Trophoblast cell (in vitro differentiated cells and primary cell): ENCODE data around the gene GNG8.

Source experiments
- DNase-seq, 2 donors: peaks; one replicate each; pipeline ENCODE4 v3.0.0-alpha.2; 2016
- H2AFZ ChIP-seq: 2 replicates; pipeline ENCODE4 v1.6.1; 2013; ENCODE audit warnings: low read length, moderate library complexity, mild to moderate bottlenecking; ENCODE audit not compliant: insufficient read depth, poor library complexity
- H2AK5ac ChIP-seq: 2 replicates; pipeline ENCODE4 v1.6.1; 2013; ENCODE audit warnings: mild to moderate bottlenecking, low read length
- H2BK120ac ChIP-seq: 2 replicates; pipeline ENCODE4 v1.6.1; 2013; ENCODE audit warnings: low read length, mild to moderate bottlenecking, moderate library complexity; ENCODE audit not compliant: insufficient read depth, poor library complexity
- H2BK12ac ChIP-seq: 2 replicates; pipeline ENCODE4 v1.6.1; 2013; ENCODE audit warnings: mild to moderate bottlenecking, low read length, moderate library complexity
- H2BK5ac ChIP-seq: 2 replicates; pipeline ENCODE4 v1.6.1; 2013; ENCODE audit warnings: low read length, low read depth, moderate library complexity, mild to moderate bottlenecking; ENCODE audit not compliant: poor library complexity
- H3K14ac ChIP-seq: 2 replicates; pipeline ENCODE4 v1.6.1; 2013; ENCODE audit warnings: mild to moderate bottlenecking, low read length
- H3K18ac ChIP-seq: 2 replicates; pipeline ENCODE4 v1.6.1; 2013; ENCODE audit warnings: mild to moderate bottlenecking, low read length
- H3K23ac ChIP-seq: 2 replicates; pipeline ENCODE4 v1.6.1; 2013; ENCODE audit warnings: low read length
- H3K27ac ChIP-seq: 2 replicates; pipeline ENCODE4 v1.5.1; 2013; ENCODE audit warnings: low read depth, mild to moderate bottlenecking, inconsistent platforms, low read length, moderate library complexity
- H3K27me3 ChIP-seq: 2 replicates; pipeline ENCODE4 v1.6.1; 2013; ENCODE audit warnings: inconsistent platforms, mild to moderate bottlenecking, low read length, moderate library complexity; ENCODE audit not compliant: insufficient read depth
- H3K36me3 ChIP-seq, 2 experiments: 1 replicate in 1 of 2; 2 replicates in 1 of 2; pipeline ENCODE4 v1.6.1; 2013; ENCODE audit warnings: low read length in 2 of 2, mild to moderate bottlenecking in 2 of 2, moderate library complexity in 1 of 2; ENCODE audit not compliant: insufficient read depth in 2 of 2, control insufficient read depth in 1 of 2
- H3K4ac ChIP-seq: 2 replicates; pipeline ENCODE4 v1.6.1; 2013; ENCODE audit warnings: low read depth, mild to moderate bottlenecking, low read length, moderate library complexity
- H3K4me1 ChIP-seq, 2 experiments: 1 replicate in 1 of 2; 2 replicates in 1 of 2; pipeline ENCODE4 v1.6.1; 2013; ENCODE audit warnings: low read length in 2 of 2, mild to moderate bottlenecking in 2 of 2, moderate library complexity in 1 of 2; ENCODE audit not compliant: insufficient read depth in 2 of 2, control insufficient read depth in 1 of 2
- H3K4me2 ChIP-seq: 2 replicates; pipeline ENCODE4 v1.6.1; 2013; ENCODE audit warnings: inconsistent platforms, mild to moderate bottlenecking, low read length, moderate library complexity
- H3K4me3 ChIP-seq: 2 replicates; pipeline ENCODE4 v1.5.1; 2013; ENCODE audit warnings: mild to moderate bottlenecking, low read depth, low read length, inconsistent platforms
- H3K79me1 ChIP-seq: one replicate; pipeline ENCODE4 v1.6.1; 2013; ENCODE audit warnings: low read length
- H3K79me2 ChIP-seq: 2 replicates; pipeline ENCODE4 v1.6.1; 2013; ENCODE audit warnings: low read length, mild to moderate bottlenecking; ENCODE audit not compliant: control insufficient read depth, insufficient read depth, poor library complexity
- H3K9ac ChIP-seq: 2 replicates; pipeline ENCODE4 v1.6.1; 2013; ENCODE audit warnings: mild to moderate bottlenecking, low read length
- H3K9me3 ChIP-seq: 2 replicates; pipeline ENCODE4 v1.6.1; 2013; ENCODE audit warnings: low read depth, mild to moderate bottlenecking, control low read depth, inconsistent platforms, low read length; ENCODE audit not compliant: insufficient read depth
- H4K12ac ChIP-seq: 2 replicates; pipeline ENCODE4 v1.6.1; 2013; ENCODE audit warnings: low read depth, mild to moderate bottlenecking, low read length, moderate library complexity
- H4K8ac ChIP-seq: 2 replicates; pipeline ENCODE4 v1.6.1; 2013; ENCODE audit warnings: low read depth, mild to moderate bottlenecking, low read length, moderate library complexity
- H4K91ac ChIP-seq: one replicate; pipeline ENCODE4 v1.6.1; 2013; ENCODE audit warnings: low read depth, mild to moderate bottlenecking, low read length, moderate library complexity
- WGBS: extraction: QIAGEN DNeasy Blood & Tissue Kit; methylation state at CpG from one replicate; pipeline ENCODE4 v1.1.7; 2013; ENCODE audit warnings: missing lambda C conversion rate; ENCODE audit not compliant: insufficient read length, insufficient coverage; ENCODE audit errors: extremely low coverage; 5-methylcytosine and 5-hydroxymethylcytosine counted together

Gene GNG8

GRCh38 chr19:46605356-46605821 lies 30.6 kb downstream of the GNG8 start:
- Histone ChIP-seq H3K14ac (no peak overlapping the region), H3K4ac (no peak overlapping the region), H3K4me3 (no peak overlapping the region), H2BK120ac (no peak overlapping the region), H3K27me3 (no peaks in the 10 kb centered on the region), H2BK5ac (no peak overlapping the region), H4K12ac (no peak overlapping the region), H2AFZ (no peak overlapping the region), H3K4me2 (no peak overlapping the region), H3K79me2 (peaks cover 24% of the 10 kb centered on the region), H3K79me1 (peaks cover 11% of the 10 kb centered on the region), H2BK12ac (no peak overlapping the region), H2AK5ac (no peak overlapping the region), H3K9ac (no peak overlapping the region), H3K23ac (no peak overlapping the region), H3K36me3 (peaks cover 51 to 59% of the 10 kb centered on the region in 2 experiments), H3K18ac (no peak overlapping the region), H3K9me3 (no peaks in the 10 kb centered on the region), H3K27ac (no peak overlapping the region), H4K8ac (no peak overlapping the region), H3K4me1 (peaks cover 10 to 11% of the 10 kb centered on the region in 2 experiments), H4K91ac (no peak overlapping the region)
- no CpG with 5 or more reads among the region's 16 CpGs for WGBS
- DNase-seq: no peak

- no peak overlapping the region for H3K23ac ChIP-seq
- peaks cover 14% of the 10 kb centered on the region for H3K79me1 ChIP-seq
- H3K18ac ChIP-seq: no peak overlapping the region
- no peak overlapping the region for H3K4me3 ChIP-seq
- H4K91ac ChIP-seq: no peak overlapping the region
- H2BK5ac ChIP-seq: no peak overlapping the region
- H3K36me3 ChIP-seq: peaks cover 47 to 56% of the 10 kb centered on the region in 2 experiments
- H4K8ac ChIP-seq: no peak overlapping the region
- no peaks in the 10 kb centered on the region for H3K9me3 ChIP-seq
- H3K14ac ChIP-seq: no peak overlapping the region
- H3K4me1 ChIP-seq: peaks cover 11 to 13% of the 10 kb centered on the region in 2 experiments
- H2AFZ ChIP-seq: no peak overlapping the region
- H2BK12ac ChIP-seq: no peak overlapping the region
- no peaks in the 10 kb centered on the region for H3K27me3 ChIP-seq
- no peak overlapping the region for H4K12ac ChIP-seq
- peaks cover 26% of the 10 kb centered on the region for H3K79me2 ChIP-seq
- DNase-seq: no peak
- H2BK120ac ChIP-seq: no peak overlapping the region
- no CpG with 5 or more reads among the region's 13 CpGs for WGBS
- H3K9ac ChIP-seq: no peak overlapping the region
- no peak overlapping the region for H3K4ac ChIP-seq
- no peak overlapping the region for H3K4me2 ChIP-seq
- H3K27ac ChIP-seq: no peak overlapping the region
- H2AK5ac ChIP-seq: no peak overlapping the region
Measured at GRCh38 chr19:46604781-46605355, 31.1 kb downstream of the GNG8 start.

GRCh38 chr19:46603752-46604231 lies 32.2 kb downstream of the GNG8 start:
- Histone ChIP-seq H2BK120ac (no peak overlapping the region), H2BK12ac (no peak overlapping the region), H3K23ac (no peak overlapping the region), H3K79me1 (peaks cover 14% of the 10 kb centered on the region), H3K79me2 (peaks cover 26% of the 10 kb centered on the region), H3K36me3 (peaks cover 36 to 45% of the 10 kb centered on the region in 2 experiments), H3K14ac (no peak overlapping the region), H3K4me3 (no peak overlapping the region), H4K8ac (no peak overlapping the region), H3K27ac (no peak overlapping the region), H3K9me3 (peaks cover 2% of the 10 kb centered on the region), H2BK5ac (no peak overlapping the region), H3K9ac (no peak overlapping the region), H3K18ac (no peak overlapping the region), H2AK5ac (no peak overlapping the region), H3K27me3 (no peaks in the 10 kb centered on the region), H3K4ac (peak overlapping the region; percentile 93), H4K91ac (no peak overlapping the region), H3K4me2 (no peak overlapping the region), H2AFZ (no peak overlapping the region), H3K4me1 (peaks cover 11 to 13% of the 10 kb centered on the region in 2 experiments), H4K12ac (no peak overlapping the region)
- WGBS: no CpG with 5 or more reads among the region's 9 CpGs
- DNase-seq: no peak

GRCh38 chr19:46603195-46603637 lies 32.8 kb downstream of the GNG8 start:
- Histone ChIP-seq H4K8ac (no peak overlapping the region), H3K9me3 (peaks cover 2% of the 10 kb centered on the region), H3K27ac (no peak overlapping the region), H3K9ac (no peak overlapping the region), H2BK5ac (no peak overlapping the region), H2AFZ (no peak overlapping the region), H3K4me3 (no peak overlapping the region), H4K91ac (no peak overlapping the region), H3K14ac (no peak overlapping the region), H2BK12ac (no peak overlapping the region), H3K18ac (no peak overlapping the region), H3K4me1 (peaks cover 11 to 13% of the 10 kb centered on the region in 2 experiments), H2BK120ac (no peak overlapping the region), H3K23ac (no peak overlapping the region), H3K4ac (peak overlapping the region; percentile 93), H3K27me3 (no peaks in the 10 kb centered on the region), H4K12ac (no peak overlapping the region), H3K79me2 (peaks cover 26% of the 10 kb centered on the region), H3K4me2 (peak overlapping the region; percentile 90), H3K79me1 (peaks cover 14% of the 10 kb centered on the region), H3K36me3 (peaks cover 30 to 39% of the 10 kb centered on the region in 2 experiments), H2AK5ac (no peak overlapping the region)
- no peak for DNase-seq
- no CpG with 5 or more reads among the region's 2 CpGs for WGBS
